CD4-positive, CD25-positive, alpha-beta regulatory T cell (primary cell): Measurements from ENCODE around the gene DHCR24. TPM values are rescaled to one million over a fixed set of nuclear protein-coding genes. Genes with fewer than 3 reads are reported as not detected.

ENCODE experiments used
- ATAC-seq, 2 donors: fragments of 150-1000 bp; cut with Tn5 transposase; one replicate each; pipeline ENCODE4 v1.10.0; 2021; ENCODE audit warnings: low read depth in 2 of 2, moderate number of reproducible peaks in 2 of 2, moderate library complexity in 1 of 2
- DNase-seq, 3 donors: peaks; one replicate each; pipeline versions ENCODE4 v3.0.0 to v3.0.0-alpha.2; 2012 to 2022; ENCODE audit warnings: mixed read lengths in 1 of 3
- H3K27ac ChIP-seq: one replicate; pipeline ENCODE4 v1.7.0; 2013; ENCODE audit warnings: mild to moderate bottlenecking, low read length; ENCODE audit not compliant: insufficient read depth, poor library complexity, severe bottlenecking
- H3K27me3 ChIP-seq: one replicate; pipeline ENCODE4 v1.7.0; 2013; ENCODE audit warnings: low read length; ENCODE audit not compliant: control insufficient read depth, insufficient read depth
- H3K36me3 ChIP-seq: one replicate; pipeline ENCODE4 v1.7.0; 2013; ENCODE audit warnings: mild to moderate bottlenecking, low read length, moderate library complexity; ENCODE audit not compliant: control insufficient read depth, insufficient read depth
- H3K4me1 ChIP-seq: 2 replicates; pipeline ENCODE4 v1.7.0; 2013; ENCODE audit warnings: mild to moderate bottlenecking, low read length; ENCODE audit not compliant: insufficient read depth, control insufficient read depth, poor library complexity, severe bottlenecking
- H3K4me3 ChIP-seq: one replicate; pipeline ENCODE4 v1.7.0; 2013; ENCODE audit warnings: low read depth, mild to moderate bottlenecking, low read length, moderate library complexity
- H3K9me3 ChIP-seq, 2 experiments: 1 replicate in 1 of 2; 2 replicates in 1 of 2; pipeline ENCODE4 v1.7.0; 2013; ENCODE audit warnings: low read length in 2 of 2, mild to moderate bottlenecking in 1 of 2, moderate library complexity in 1 of 2; ENCODE audit not compliant: control insufficient read depth in 2 of 2
- H3K27ac Mint-ChIP-seq, 3 donors: one replicate each; pipeline ENCODE4 v1.8.0; 2020 to 2022; ENCODE audit warnings: mild to moderate bottlenecking in 3 of 3, mixed read lengths in 3 of 3, moderate library complexity in 2 of 3
- H3K27me3 Mint-ChIP-seq: one replicate; pipeline ENCODE4 v1.8.0; 2022; ENCODE audit warnings: mild to moderate bottlenecking, mixed read lengths
- H3K36me3 Mint-ChIP-seq: one replicate; pipeline ENCODE4 v1.8.0; 2020; ENCODE audit warnings: mixed read lengths
- H3K4me1 Mint-ChIP-seq, 4 donors: one replicate each; pipeline ENCODE4 v1.8.0; 2020 to 2022; ENCODE audit warnings: mixed read lengths in 4 of 4, mild to moderate bottlenecking in 1 of 4
- H3K4me3 Mint-ChIP-seq, 4 donors: one replicate each; pipeline ENCODE4 v1.8.0; 2020 to 2022; ENCODE audit warnings: mild to moderate bottlenecking in 4 of 4, mixed read lengths in 4 of 4, moderate library complexity in 3 of 4
- H3K9me3 Mint-ChIP-seq, 7 donors: one replicate each; pipeline ENCODE4 v1.8.0; 2020 to 2022; ENCODE audit warnings: mixed read lengths in 7 of 7, mild to moderate bottlenecking in 3 of 7, moderate library complexity in 2 of 7
- polyA plus RNA-seq, 4 donors: library from polyadenylated mRNA; unstranded; fragments of 300-500 nt; fragmentation: Illumina TruSeq; gene quantifications; one replicate each; pipeline ENCODE4 v1.2.3, GENCODE V29; 2021
- total RNA-seq: library from RNA; stranded (reverse); gene quantifications from one replicate; pipeline ENCODE4 v1.2.3, GENCODE V29; 2022

Gene DHCR24
- total and polyA plus RNA-seq, 5 donors from 2014 or later = 0.85 to 3.2 (median 2.0) TPM

DNA sequence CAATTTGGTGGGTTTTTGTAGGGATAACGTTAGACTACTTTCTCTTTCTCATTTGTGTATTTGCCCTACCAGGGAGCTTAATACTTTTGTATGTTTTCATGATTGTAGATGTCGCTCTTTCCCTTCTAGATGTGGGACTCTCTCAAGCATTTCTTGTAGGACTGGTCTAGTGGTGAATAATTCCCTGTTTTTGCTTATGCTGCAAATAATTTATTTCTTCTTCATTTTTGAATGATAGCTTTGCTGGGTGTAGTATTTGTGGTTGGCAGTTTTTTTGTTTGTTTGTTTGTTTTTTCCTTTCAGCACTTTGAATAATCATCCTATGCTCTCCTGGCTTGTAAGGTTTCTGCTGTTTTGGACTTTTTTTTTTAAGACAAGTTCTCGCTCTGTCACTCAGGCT, 63.3 kb downstream of the DHCR24 start:
- peaks cover 9% of the 10 kb centered on the region for H3K36me3 Mint-ChIP-seq
- Histone ChIP-seq H3K27me3 (peaks cover 2% of the 10 kb centered on the region), H3K27ac (no peak overlapping the region), H3K36me3 (no peaks in the 10 kb centered on the region), H3K4me3 (no peak overlapping the region), H3K9me3 (peaks cover 16 to 22% of the 10 kb centered on the region in 2 experiments), H3K4me1 (no peaks in the 10 kb centered on the region)
- H3K27ac Mint-ChIP-seq = no peak overlapping the region
- H3K9me3 Mint-ChIP-seq = peaks cover 0 to 19% (median 10%) of the 10 kb centered on the region in 7 donors
- no peaks in the 10 kb centered on the region for H3K4me1 Mint-ChIP-seq
- DNase-seq (no peak), ATAC-seq (no peak)
- no peak overlapping the region for H3K4me3 Mint-ChIP-seq
- H3K27me3 Mint-ChIP-seq = peaks cover 17% of the 10 kb centered on the region

DNA sequence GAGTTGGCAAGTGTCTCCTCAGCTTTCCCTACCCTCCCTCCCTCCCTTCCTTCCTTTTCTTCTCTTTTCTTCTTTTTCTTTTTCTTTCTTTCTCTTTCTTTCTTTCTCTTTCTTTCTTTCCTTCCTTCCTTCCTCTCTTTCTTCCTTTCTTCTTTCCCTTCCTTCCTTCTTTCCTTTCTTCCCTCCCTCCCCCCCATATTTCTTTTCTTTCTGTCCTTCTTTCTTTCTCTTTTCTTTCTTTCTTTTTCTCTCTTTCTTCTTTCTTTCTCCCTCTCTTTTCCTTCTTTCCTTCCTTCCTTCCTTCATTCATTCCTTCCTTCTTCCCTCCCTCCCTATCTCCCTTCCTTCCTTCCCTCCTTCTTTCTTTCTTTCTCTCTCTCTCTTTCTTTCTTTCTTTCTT, 67.3 kb downstream of the DHCR24 start:
- Mint-ChIP-seq H3K36me3 (peaks cover 9% of the 10 kb centered on the region), H3K4me1 (peaks cover 0 to 6% (median 5%) of the 10 kb centered on the region in 4 donors), H3K9me3 (peaks cover 0 to 15% (median 7%) of the 10 kb centered on the region in 7 donors), H3K27me3 (peaks cover 17% of the 10 kb centered on the region), H3K27ac (peak overlapping the region in 1 of 3 donors; percentile 69), H3K4me3 (no peak overlapping the region)
- DNase-seq (no peak), ATAC-seq (no peak)
- Histone ChIP-seq H3K9me3 (peaks cover 9 to 13% of the 10 kb centered on the region in 2 experiments), H3K36me3 (no peaks in the 10 kb centered on the region), H3K4me1 (no peaks in the 10 kb centered on the region), H3K27ac (no peak overlapping the region), H3K27me3 (peaks cover 2% of the 10 kb centered on the region), H3K4me3 (no peak overlapping the region)

DNA sequence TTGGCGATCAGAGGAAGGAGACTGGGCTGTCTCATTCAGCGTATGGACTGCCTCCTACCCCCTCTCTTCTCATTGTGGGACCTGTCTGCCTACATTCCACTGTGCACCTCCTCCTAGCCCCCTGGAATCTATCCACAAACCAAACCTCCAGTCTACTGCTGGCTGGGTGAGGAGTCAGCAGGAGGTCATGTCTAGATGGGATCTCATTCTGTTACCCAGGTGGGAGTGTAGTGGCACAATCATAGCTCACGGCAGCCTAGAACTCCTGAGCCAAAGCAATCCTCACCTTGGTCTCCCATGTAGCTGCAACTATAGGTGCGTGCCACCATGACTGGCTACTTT, 67.8 kb downstream of the DHCR24 start:
- H3K36me3 ChIP-seq = no peaks in the 10 kb centered on the region
- peaks cover 0 to 6% (median 5%) of the 10 kb centered on the region in 4 donors for H3K4me1 Mint-ChIP-seq
- peaks cover 6 to 8% of the 10 kb centered on the region in 2 experiments for H3K9me3 ChIP-seq
- peaks cover 9% of the 10 kb centered on the region for H3K36me3 Mint-ChIP-seq
- peaks cover 0 to 9% (median 3%) of the 10 kb centered on the region in 7 donors for H3K9me3 Mint-ChIP-seq
- DNase-seq (no peak), ATAC-seq (no peak)
- peaks cover 2% of the 10 kb centered on the region for H3K27me3 ChIP-seq
- H3K4me3 Mint-ChIP-seq = no peak overlapping the region
- no peak overlapping the region for H3K27ac ChIP-seq
- no peaks in the 10 kb centered on the region for H3K4me1 ChIP-seq
- H3K27ac Mint-ChIP-seq = peak overlapping the region in 1 of 3 donors; percentile 16
- no peak overlapping the region for H3K4me3 ChIP-seq
- H3K27me3 Mint-ChIP-seq = peaks cover 17% of the 10 kb centered on the region

DNA sequence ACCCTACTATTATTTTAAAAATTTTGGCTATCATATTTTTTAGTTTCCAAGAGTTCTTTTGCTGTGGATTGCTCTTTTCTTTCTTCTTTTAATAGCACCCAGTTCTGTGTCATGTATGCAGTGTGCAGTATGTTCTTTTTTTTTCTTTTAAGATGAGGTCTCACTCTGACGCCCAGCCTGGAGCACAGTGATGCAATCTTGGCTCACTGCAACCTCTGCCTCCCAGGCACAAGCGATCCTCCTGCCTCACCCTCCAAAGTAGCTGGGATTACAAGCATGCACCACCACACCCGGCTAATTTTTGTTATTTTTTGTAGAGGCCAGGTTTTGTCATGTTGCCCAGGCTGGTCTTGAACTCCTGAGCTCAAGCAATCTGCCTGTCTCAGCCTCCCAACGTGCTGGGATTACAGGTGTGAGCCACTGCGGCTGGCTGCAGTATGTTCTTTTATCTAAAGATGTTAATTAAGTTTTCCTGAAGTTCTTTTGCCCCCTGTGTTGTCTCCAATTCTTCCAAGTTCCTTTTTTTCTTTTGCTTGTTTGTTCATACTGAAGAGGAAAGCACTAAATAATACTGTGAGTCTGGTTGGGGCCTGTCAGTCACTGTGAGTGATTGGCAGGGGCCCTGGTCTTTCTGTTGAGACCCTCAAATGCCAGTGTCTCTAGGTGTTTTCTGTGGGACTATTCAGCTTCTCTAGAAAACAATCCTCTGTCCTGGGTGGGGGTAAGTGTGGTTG, 68.4 kb downstream of the DHCR24 start:
- Mint-ChIP-seq H3K27me3 (peaks cover 17% of the 10 kb centered on the region), H3K4me1 (peaks cover 0 to 6% (median 5%) of the 10 kb centered on the region in 4 donors), H3K27ac (peak overlapping the region in 1 of 3 donors; percentile 16), H3K36me3 (peaks cover 5% of the 10 kb centered on the region), H3K9me3 (peaks cover 0 to 6% (median 3%) of the 10 kb centered on the region in 7 donors), H3K4me3 (no peak overlapping the region)
- no peak overlapping the region for H3K4me3 ChIP-seq
- H3K9me3 ChIP-seq = peaks cover under 1 to 4% of the 10 kb centered on the region in 2 experiments
- peaks cover 2% of the 10 kb centered on the region for H3K27me3 ChIP-seq
- H3K36me3 ChIP-seq = no peaks in the 10 kb centered on the region
- no peak overlapping the region for H3K27ac ChIP-seq
- no peak for DNase-seq
- H3K4me1 ChIP-seq = no peaks in the 10 kb centered on the region
- no peak for ATAC-seq

DNA sequence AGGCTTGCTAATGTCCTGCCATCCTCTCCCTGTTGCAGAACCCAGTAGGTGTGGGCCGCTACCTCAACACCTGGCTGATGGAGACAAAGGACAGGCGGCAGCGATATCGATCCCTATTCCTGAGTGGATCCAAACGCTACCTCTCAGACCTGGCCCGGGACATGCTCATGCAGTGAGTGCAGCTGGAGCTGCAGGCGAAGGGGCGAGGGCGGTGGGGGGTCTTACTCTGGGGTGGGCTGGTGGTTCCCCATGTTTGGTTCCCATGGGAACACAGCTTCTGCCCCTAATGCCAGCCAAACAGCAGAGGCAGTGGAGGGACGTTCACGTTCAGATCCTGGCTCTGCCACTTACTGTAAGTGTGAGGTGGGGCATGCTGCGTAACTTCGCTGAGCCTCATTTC, 70.0 kb downstream of the DHCR24 start:
- DNase-seq (no peak), ATAC-seq (no peak)
- Mint-ChIP-seq H3K9me3 (peaks cover 0 to 3% (median 0%) of the 10 kb centered on the region in 7 donors), H3K4me1 (peaks cover 0 to 6% (median 5%) of the 10 kb centered on the region in 4 donors), H3K36me3 (no peaks in the 10 kb centered on the region), H3K27me3 (peaks cover 6% of the 10 kb centered on the region), H3K4me3 (no peak overlapping the region), H3K27ac (no peak overlapping the region)
- Histone ChIP-seq H3K27ac (no peak overlapping the region), H3K4me1 (no peaks in the 10 kb centered on the region), H3K36me3 (no peaks in the 10 kb centered on the region), H3K27me3 (no peaks in the 10 kb centered on the region), H3K4me3 (no peak overlapping the region), H3K9me3 (no peaks in the 10 kb centered on the region)

DNA sequence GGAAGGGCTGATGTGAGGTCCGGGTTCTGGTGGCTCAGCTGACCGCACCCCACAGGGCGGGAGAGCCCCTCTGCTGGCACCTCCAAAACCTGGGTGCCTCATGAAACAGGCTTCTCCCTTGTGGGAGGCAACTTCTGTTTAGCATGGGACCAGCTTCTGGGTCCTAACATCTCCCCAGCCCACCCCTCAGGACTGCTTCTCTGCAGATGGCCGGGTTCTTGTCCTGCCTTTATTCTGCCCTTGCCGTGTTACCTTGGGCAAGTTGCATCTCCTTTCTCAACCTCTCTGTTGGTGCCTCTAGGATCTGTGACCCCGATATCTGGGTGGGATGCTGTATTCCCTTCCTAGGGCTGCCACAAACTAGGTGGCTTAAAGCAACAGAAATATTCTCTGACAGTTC, 70.9 kb downstream of the DHCR24 start:
- Mint-ChIP-seq H3K27ac (no peak overlapping the region), H3K36me3 (no peaks in the 10 kb centered on the region)

DNA sequence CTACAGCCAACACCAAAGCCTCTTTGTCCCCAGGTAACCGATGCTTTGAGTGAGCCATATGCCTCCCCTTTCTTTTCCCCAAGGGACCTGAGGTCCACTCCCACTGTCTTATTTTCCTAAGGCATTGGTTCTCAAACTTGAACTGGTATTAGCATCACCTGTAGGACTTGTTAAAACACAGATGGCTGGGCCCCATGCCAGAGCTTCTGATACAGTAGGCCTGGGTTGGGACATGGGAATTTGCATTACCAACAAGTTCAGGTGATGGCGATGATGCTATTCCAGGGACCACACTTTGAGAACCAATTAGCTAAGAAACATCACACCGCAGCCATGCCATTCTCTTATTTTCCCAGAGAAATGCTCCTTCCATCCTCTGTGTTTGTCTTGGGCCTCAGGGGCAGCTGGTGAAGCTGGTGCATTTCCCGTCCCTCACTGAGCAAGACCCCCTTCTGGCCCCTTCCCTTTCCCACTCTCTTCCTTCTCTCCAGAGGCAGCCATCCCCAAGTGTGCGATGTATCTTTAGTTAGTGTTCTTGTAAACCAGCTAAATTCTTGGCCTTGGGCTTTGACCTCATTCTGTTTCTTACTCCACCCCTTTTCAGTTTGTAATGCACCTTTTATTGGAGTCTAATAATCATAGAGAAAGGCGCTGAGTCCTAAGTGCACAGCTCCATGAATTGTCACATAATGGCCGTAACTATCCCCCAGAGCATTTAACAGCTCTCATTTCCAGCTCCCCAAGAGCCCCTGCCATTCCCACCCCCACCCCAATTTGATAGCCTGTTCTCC, 71.7 kb downstream of the DHCR24 start:
- H3K27me3 Mint-ChIP-seq = no peaks in the 10 kb centered on the region
- Histone ChIP-seq H3K27ac (no peak overlapping the region), H3K4me1 (no peaks in the 10 kb centered on the region), H3K36me3 (no peaks in the 10 kb centered on the region), H3K4me3 (no peak overlapping the region), H3K27me3 (no peaks in the 10 kb centered on the region), H3K9me3 (no peaks in the 10 kb centered on the region)
- peak overlapping the region in 1 of 3 donors; percentile 84 for H3K27ac Mint-ChIP-seq
- no peak for ATAC-seq
- no peak overlapping the region for H3K4me3 Mint-ChIP-seq
- DNase-seq = no peak
- H3K36me3 Mint-ChIP-seq = no peaks in the 10 kb centered on the region
- H3K4me1 Mint-ChIP-seq = peaks cover 0 to 6% (median 5%) of the 10 kb centered on the region in 4 donors
- no peaks in the 10 kb centered on the region for H3K9me3 Mint-ChIP-seq

More for the DNA sequence above, 70.9 kb downstream of the DHCR24 start:
- Histone ChIP-seq H3K4me3 (no peak overlapping the region), H3K4me1 (no peaks in the 10 kb centered on the region), H3K36me3 (no peaks in the 10 kb centered on the region), H3K27ac (no peak overlapping the region), H3K27me3 (no peaks in the 10 kb centered on the region), H3K9me3 (no peaks in the 10 kb centered on the region)
- ATAC-seq = no peak
- peaks cover 0 to 6% (median 5%) of the 10 kb centered on the region in 4 donors for H3K4me1 Mint-ChIP-seq
- peaks cover 0 to 2% (median 0%) of the 10 kb centered on the region in 7 donors for H3K9me3 Mint-ChIP-seq
- DNase-seq = no peak
- peaks cover 3% of the 10 kb centered on the region for H3K27me3 Mint-ChIP-seq
- H3K4me3 Mint-ChIP-seq = no peak overlapping the region
